ENCODE data around the gene GRIP1.

DNA sequence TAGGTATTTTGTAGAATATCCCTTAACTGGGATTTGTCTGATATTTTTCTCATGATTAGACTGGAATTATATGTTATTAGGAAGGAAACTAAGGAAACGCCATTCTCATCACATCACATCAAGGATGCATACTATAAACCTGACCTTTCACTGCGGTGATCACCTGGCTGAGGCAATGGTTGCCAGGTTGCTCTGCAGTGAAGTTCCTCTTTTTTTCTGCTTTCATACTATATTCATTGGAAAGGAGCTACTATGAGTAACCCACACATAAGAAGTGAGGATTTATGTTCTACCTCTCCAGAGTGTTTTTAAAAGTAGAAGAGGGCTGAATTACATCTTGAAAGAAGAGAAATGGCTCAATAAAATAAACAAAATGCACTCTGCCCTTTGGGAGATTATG lies 31.0 kb upstream of the GRIP1 start:
- TF ChIP-seq CTCF (IDR thresholded peaks at IDR 0.05; ENCODE audit: insufficient read depth, low read length, poor library complexity, severe bottlenecking) (no peak), EZH2phosphoT487 (conservative IDR thresholded peaks at IDR 0.05; ENCODE audit: low read length) (no peak)

All from SU-DHL-6 (cell line).